ENCODE data around the gene FOXRED1. TPM values are rescaled to one million over a fixed set of nuclear protein-coding genes. Genes with fewer than 3 reads are reported as not detected.

Gene FOXRED1
- total RNA-seq, 1 experiment from 2014 or later: 67.5 TPM

- Histone ChIP-seq H2BK12ac (ENCODE audit: insufficient read length, low read depth, low read length) (no peak overlapping the region), H2BK20ac (ENCODE audit: low read depth, low read length, poor library complexity, severe bottlenecking) (no peak overlapping the region), H3K23me2 (ENCODE audit: insufficient read length, low read depth, low read length, poor library complexity, severe bottlenecking) (no peaks in the 10 kb centered on the region), H3K14ac (ENCODE audit: insufficient read depth, low read length) (no peak overlapping the region), H3K18ac (ENCODE audit: insufficient read length, low read depth, low read length) (no peak overlapping the region), H3K23ac (ENCODE audit: insufficient read length, low read depth, low read length) (no peak overlapping the region), H4K91ac (ENCODE audit: insufficient read length, low read depth, low read length) (no peak overlapping the region), H3K4ac (ENCODE audit: low read depth, low read length) (no peak overlapping the region), H4K20me1 (ENCODE audit: control insufficient read depth, insufficient read depth, insufficient read length) (no peaks in the 10 kb centered on the region), H3K9me3 (ENCODE audit: control insufficient read depth, low read depth, low read length) (no peaks in the 10 kb centered on the region), H3K9ac (ENCODE audit: extremely low read depth, insufficient read length, low read length) (no peak overlapping the region), H2BK15ac (ENCODE audit: low read depth, low read length) (no peak overlapping the region), H3K27ac (ENCODE audit: insufficient read length, low read depth, low read length) (no peak overlapping the region), H3K4me1 (ENCODE audit: insufficient read depth, low read length) (no peaks in the 10 kb centered on the region), H2AFZ (ENCODE audit: low read length) (no peak overlapping the region), H2BK120ac (ENCODE audit: low read depth, low read length, poor library complexity, severe bottlenecking) (no peak overlapping the region), H3K4me2 (ENCODE audit: insufficient read depth, insufficient read length, low read length) (no peak overlapping the region), H2BK5ac (ENCODE audit: insufficient read length, low read length) (no peak overlapping the region), H2AK5ac (ENCODE audit: insufficient read length, low read length) (no peak overlapping the region), H3K79me1 (ENCODE audit: insufficient read depth, low read depth, low read length, poor library complexity, severe bottlenecking) (no peaks in the 10 kb centered on the region), H4K5ac (ENCODE audit: insufficient read length, low read depth, low read length) (no peak overlapping the region), H3K79me2 (ENCODE audit: insufficient read depth, low read length) (no peaks in the 10 kb centered on the region), H4K8ac (replicated peaks; ENCODE audit: insufficient read length, low read depth, low read length) (no peak overlapping the region), H3K27me3 (ENCODE audit: insufficient read depth, low read length) (no peaks in the 10 kb centered on the region), H3K56ac (ENCODE audit: insufficient read length, low read depth, low read length) (no peak overlapping the region), H3T11ph (ENCODE audit: low read length) (no peak overlapping the region)
- peaks cover 9 to 39% (median 9%) of the 10 kb centered on the region in 3 experiments; a peak in 5 of 7 replicates for H3K36me3 Mint-ChIP-seq (ENCODE audit: insufficient read depth in 1 of 3, low read depth in 3 of 3)
- H3K27ac Mint-ChIP-seq: peak overlapping the region in 2 of 3 experiments; percentile 74 to 75; a peak in 2 of 7 replicates
- no peak overlapping the region for H3K4me3 Mint-ChIP-seq
- no peaks in the 10 kb centered on the region for H3K9me3 Mint-ChIP-seq
- no CpG with 5 or more reads among the region's 5 CpGs for WGBS (ENCODE audit: extremely low coverage, insufficient read length, low lambda C conversion rate)
- TF ChIP-seq CTCF (conservative IDR thresholded peaks at IDR 0.05): no peak
- no peaks in the 10 kb centered on the region for H3K4me1 Mint-ChIP-seq
- H3K27me3 Mint-ChIP-seq (ENCODE audit: low read depth): no peaks in the 10 kb centered on the region
- DNase-seq: no peak
These were observed 24.8 kb downstream of the FOXRED1 start for GRCh38 chr11:126293726-126294125.
